NAMALWA (cell line): ENCODE measurements around the gene DIAPH3.

Experiments used
- DNase-seq: peaks from one replicate; pipeline ENCODE4 v3.0.0-alpha.2; 2015; ENCODE audit warnings: low spot score

The DIAPH3 gene

DNA sequence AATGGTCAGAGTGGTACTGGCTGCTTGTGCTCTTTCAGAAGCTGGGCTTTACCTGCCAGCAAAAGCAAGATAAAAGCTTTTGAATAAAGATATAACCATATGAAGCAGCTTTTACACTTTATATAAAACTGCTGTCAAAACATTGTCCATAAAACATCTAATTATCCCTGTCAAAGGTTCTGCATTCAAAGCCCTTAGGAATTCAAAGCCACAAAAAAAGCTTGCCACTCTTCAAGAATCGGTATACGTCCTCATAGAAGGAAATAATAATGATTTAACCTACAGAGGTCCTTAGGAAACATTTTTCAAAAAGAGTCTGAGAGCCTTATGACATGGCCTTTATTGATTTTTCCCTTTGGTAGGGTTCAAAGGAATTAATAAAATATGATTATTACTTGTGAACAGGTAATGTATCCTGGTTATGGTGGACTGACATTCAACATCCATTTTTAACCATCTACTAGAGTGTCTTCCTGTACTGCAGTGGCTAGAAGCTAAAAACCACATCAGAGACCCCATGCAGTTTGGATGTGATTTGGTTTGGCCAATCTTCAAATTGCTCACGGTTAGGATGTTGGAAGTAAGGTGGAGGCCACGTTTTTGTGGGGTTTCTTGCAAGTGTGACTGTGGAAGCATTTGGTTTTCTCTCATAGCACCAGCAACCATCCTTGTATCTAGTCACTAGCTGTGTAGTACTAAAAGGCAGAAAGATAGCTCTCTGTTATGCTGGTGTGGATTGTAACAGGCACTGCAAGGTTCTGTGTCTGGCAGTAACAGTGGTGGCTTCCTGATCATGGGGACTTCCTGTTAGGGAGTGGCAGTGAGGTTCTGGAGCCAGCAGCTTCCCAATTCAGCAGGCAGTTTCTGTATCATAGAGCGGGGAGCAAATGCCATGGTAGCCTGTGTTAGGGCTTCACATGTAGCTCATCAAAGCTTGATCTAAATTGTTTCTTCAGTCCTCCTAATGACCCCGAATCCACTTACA, 441.5 kb downstream of the DIAPH3 start:
- no peak for DNase-seq

GRCh38 chr13:59715611-59716010, 448.1 kb downstream of the DIAPH3 start:
- no peak for DNase-seq

DNA sequence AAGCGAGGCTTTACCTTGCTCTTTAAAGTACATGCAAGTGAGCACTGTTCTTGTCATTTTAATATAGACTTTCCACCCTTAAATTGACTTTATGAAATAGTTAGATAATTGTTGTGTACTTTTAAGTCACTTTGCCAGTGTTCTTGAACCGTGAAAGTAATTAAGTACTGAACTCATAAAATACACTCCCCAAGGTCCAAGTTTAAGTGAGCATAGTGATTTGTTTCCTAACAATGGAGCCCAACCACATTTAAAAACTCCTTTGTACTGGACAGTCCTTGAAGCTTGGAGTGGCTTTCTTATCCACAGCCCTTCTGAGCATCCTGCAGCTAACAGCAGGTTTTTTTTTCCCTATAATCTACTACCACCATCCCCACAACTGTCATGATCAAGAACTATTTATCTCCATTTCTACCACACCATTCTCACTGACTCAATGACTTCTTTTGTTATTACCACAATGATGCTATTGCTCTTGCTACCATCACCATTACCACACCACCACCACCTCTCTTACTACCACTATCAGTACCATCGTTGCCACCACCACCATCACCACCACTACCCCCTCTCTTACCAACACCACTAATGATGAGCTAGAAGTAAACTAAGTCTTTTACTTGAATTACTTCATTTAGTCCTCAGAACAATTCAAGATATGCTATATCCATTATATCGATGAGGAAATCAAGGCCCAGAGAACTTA, 452.6 kb downstream of the DIAPH3 start:
- no peak for DNase-seq

GRCh38 chr13:59710416-59710815, 453.3 kb downstream of the DIAPH3 start:
- no peak for DNase-seq

DNA sequence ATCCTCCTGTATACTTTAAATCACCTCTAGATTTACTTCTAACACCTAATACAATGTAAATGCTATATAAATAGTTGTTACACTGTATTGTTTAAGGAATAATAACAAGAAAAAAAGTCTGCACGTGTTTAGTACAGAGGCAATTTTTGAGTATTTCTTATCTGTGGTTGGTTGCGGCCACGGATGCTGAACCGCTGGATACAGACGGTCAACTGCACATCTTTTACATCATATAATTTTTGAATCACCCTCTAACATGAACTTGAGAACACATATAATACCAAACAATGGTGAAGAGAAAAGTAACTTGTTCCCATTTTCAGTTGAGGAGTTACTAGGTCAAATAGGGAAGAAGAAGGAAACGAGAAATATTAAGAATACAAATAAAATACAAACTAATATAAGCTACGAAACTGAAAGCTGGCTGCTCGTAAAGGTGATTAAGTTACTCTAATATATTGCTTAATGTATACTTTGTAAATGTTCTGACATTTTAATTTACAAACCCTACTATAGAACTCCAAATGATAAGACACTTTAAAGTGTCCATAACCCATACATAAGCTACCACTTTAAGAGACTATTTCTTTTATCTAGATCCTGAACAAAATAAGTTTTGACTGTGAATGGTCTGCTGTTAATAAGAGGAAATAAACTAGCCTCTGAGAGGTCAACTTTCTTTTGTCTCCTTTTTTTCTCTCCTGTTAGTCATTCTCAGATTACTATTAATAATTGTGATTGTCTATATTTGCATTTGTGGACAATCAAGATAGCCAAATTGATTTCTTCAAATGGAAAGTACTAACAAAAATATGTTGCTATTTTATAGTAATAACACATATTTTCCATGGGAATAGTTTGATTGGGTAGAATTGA, 457.4 kb downstream of the DIAPH3 start:
- no peak for DNase-seq

- no peak for DNase-seq
Measured at GRCh38 chr13:59702269-59702668, 461.5 kb downstream of the DIAPH3 start.

GRCh38 chr13:59701261-59701660, 462.5 kb downstream of the DIAPH3 start:
- DNase-seq = no peak

DNA sequence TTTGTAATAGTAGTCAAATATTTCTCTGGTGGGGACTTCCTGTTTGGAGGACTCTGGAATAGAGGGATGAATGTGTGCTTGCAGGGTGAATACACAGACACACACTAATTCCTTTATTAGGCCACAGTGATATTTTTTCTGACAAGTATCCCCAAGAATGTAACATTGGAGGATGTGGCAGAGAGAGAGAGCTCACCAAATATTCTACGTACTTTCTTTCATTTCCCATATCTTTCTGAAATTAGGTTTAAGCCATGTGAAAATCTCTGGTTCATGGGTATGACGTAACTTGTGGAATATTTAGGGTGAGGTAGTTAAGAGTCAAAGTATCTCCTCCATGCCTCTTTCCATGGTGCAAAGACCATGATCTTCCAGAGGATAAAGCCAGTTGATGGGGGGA, 463.4 kb downstream of the DIAPH3 start:
- no peak for DNase-seq

DNA sequence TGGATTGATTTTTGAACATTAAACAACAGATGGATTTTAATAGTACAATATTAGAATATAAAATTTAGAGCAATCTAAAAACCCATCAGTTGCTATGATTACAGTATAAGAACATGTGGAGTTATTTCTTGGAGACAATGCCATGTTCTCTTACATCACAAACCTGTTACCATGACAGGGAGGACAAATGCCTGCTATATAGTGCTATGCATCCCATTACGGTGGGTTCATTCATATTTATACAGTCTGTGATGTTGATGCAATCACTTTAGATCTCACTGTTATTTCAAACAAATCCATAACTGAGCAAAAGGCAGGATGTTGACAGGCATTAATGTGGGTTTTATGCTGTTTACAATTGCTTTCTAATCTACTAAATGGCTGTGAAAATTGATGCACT, 467.5 kb downstream of the DIAPH3 start:
- no peak for DNase-seq

GRCh38 chr13:59691501-59692066, 472.1 kb downstream of the DIAPH3 start:
- no peak for DNase-seq

DNA sequence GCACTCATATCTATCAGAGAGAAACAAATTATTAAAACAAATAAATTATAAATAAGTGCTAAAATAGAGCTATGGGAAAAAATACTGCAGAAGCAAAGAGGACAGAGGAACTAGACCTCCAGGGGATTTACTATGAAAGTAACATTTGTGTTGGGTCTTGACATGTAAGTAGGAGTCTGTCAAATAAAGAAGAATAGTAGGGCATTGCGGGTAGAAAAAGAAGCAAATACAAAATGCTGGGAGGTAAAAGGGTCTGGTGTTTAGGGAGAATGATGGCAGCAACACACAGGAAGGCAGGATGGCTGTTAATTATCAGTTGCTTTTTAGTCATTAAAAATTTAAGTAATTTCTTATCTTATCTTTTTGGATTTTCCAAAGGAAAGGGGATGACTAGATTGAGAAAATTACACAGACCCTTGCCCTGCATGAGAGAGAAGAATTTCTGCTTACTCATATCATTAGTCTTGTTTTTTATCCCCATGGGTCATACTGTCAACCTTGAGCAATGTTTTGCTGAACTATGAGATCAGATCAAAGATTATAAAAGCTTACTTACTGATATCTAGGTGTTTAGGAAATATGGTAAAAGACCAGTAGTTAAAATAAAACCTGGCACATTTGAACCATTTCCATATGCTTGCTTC, 472.7 kb downstream of the DIAPH3 start:
- DNase-seq = no peak

DNA sequence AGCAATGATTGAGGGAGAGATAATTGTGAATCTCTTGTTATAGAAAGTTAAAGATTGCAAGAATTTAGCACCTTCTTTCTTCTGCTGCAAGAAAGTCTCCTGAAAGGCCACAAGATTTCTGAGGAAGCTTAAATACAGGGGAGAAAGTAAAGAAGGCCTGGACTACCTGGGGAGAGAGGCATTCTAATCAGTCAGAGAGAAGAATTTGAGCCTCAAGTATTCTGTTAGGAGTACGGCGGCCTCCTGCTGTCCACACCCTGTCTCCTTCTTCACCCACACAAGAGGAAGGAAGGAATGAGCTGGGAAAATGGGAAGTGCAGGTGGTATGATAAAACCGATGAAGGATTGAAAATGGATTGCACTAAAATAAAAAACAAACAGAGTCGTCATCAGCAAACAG, 474.7 kb downstream of the DIAPH3 start:
- no peak for DNase-seq

- no peak for DNase-seq
Measured at GRCh38 chr13:59686798-59687394, 476.8 kb downstream of the DIAPH3 start.

DNA sequence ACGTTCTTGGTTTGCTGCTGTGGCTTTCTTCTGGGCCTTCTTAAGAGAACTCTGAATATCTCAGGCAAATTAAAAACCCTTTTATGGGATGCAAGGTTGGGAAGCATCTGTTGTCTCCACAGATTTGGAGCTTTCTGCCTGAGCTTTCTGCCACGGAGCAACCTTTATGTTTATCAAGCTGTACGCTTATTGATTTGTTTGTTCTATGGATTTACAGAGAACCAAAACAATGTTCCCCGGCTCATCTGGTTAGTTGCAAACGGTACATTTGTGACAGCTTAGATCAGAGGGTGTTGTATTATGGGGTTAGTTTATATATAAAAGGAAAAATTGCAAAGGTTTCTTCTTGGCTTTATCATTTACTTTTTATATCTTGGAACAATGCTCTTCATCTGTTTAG, 479.6 kb downstream of the DIAPH3 start:
- no peak for DNase-seq

- DNase-seq = no peak
Measured at GRCh38 chr13:59681636-59682311, 482.0 kb downstream of the DIAPH3 start.

DNA sequence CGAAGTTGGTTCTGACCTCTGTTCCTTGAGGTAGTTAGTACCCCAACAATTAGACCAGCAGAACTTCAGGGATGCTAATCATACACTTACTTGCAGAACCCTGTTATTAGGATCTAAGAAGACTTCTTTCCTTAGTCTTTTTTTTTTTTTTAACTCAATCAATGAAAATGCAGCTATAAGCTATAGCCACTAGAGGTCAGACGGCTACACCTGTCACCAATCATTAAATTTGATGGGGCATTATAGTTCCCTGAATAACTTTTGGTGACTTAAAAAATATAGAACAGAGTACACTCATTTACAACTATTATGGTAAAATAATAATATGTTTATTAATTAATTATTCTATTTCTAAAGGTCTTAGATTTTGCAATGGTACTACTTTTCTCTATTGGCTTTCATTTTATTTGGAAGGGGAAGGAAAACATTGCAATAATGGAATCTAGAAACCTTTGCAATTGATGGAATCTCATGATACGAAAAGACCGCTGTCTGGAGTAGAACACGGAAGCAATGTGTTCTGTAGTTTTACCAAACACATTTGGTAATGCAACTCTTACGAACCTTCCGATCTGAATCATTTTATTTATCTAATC, 483.2 kb downstream of the DIAPH3 start:
- peak; percentile 63 for DNase-seq

- DNase-seq = no peak
Measured at GRCh38 chr13:59679254-59679653, 484.5 kb downstream of the DIAPH3 start.

- peak; percentile 78 for DNase-seq
Measured at GRCh38 chr13:59677966-59678814, 485.5 kb downstream of the DIAPH3 start.

DNA sequence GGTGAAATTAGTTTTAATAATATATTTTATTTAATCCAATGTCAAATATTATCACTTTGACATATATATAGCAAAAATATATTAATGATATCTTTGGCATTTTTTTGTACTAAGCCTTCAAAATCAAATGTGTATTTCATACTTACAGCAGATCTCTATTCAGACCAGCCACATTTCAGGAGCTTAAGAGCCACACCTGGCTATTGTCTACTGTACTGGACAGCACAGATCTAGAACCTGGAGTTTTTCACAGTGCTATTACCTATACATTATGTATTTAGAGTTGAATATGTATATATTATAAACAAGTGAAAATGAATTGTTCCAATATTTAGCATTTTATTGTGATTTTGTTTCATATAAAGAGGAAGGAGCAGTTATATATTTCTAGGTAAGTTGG, 486.3 kb downstream of the DIAPH3 start:
- DNase-seq = no peak
